Dermis blood vessel endothelial cell (primary cell): ENCODE measurements around the gene FNDC10. TPM values are rescaled to one million over a fixed set of nuclear protein-coding genes. Genes with fewer than 3 reads are reported as not detected.
"Not testable (repeated sequence)": the region's sequence is repeated elsewhere in the genome, so short reads cannot be mapped to it uniquely, and the experiment has no call there.

Experiments
- DNase-seq: peaks from one replicate; pipeline ENCODE4 v3.0.0; 2010
- total RNA-seq: library from RNA; depleted of rRNA; stranded (reverse); fragments of >200 nt; gene quantifications from 2 replicates; pipeline ENCODE4 v1.2.3, GENCODE V29; 2014

The FNDC10 gene
- 0.68 and 1.4 TPM in 2 replicates for total RNA-seq

- DNase-seq = no peak
Measured at GRCh38 chr1:1599935-1600860, at the start of gene FNDC10. FNDC10 (minus strand) TSS chr1:1600135; CDS start chr1:1600015, 120 bp downstream.

GRCh38 chr1:1648265-1648664, 48.3 kb upstream of the FNDC10 start:
- DNase-seq = not testable (repeated sequence)

- not testable (repeated sequence) for DNase-seq
Measured at GRCh38 chr1:1647567-1648241, 47.8 kb upstream of the FNDC10 start.

DNA sequence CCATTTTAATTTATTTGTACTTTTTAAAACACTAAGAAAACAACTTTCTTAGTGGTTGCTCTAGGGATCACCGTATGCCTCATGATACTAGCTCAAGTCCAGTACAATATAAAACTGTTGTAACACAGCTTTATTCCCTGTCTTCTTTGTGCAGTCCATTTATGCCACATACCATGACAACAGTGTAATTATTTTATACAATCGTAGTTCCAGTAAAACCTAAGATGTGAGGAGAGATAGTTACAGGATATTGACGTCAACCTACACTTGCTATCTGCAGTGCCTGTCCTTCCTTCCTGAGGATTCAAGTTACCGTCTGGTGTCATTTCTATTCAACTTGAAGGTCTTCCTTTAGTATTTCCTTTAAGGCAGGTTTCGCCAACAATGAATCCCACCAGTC, 46.4 kb upstream of the FNDC10 start:
- peak; percentile 65 for DNase-seq

DNA sequence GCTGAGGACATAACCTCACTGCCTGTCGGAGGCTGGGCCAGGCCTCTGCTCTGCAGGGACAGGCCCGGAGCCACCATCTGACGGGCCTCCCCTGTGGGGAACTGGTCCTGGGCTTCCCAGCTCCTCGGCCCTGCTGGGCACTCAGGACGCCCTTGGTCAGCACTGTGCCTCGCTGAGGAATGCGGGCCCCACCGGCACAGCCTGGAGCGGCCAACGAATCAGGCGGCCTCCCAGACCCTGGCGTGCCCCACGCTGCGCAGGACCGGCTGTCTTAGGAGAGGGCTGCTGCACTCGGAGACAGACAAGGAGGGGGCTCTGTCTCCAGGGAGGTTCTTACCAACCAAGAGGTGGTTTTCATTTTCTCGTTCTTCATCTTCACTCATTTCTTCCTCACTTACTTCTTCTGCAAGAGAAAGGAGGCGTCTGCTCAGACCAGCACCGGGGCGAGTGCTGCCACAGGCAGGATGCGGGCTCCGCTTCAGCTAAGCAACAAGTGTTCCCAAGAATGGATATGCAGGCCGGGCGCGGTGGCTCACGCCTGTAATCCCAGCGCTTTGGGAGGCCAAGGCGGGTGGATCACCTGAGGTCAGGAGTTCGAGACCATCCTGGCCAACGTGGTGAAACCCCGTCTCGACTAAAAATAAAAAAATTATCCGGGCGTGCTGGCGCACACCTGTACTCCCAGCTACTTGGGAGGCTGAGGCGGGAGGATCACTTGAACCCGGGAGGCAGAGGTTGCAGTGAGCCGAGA, 41.0 kb upstream of the FNDC10 start:
- not testable (repeated sequence) for DNase-seq

- not testable (repeated sequence) for DNase-seq
Measured at GRCh38 chr1:1640081-1640480, 40.1 kb upstream of the FNDC10 start.

DNA sequence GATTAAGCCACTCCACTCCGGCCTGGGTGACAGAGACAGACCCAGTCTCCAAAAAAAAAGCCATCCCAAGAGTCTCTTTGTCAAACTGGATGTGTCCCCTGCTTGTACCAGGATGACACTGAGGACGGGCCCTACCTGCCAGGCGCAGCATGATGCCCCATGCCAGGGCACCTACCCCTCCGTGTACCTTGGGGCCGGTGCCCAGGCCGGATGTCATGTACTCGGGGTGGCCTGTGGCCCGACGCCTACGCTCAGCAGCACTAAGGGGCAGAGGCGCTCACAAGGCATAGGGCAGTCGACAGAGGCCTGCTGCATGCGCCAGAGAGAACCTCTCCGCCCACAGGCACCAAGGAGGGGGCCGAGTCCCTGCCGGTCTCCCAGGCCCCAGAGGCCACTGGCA, 39.4 kb upstream of the FNDC10 start:
- DNase-seq = not testable (repeated sequence)

DNA sequence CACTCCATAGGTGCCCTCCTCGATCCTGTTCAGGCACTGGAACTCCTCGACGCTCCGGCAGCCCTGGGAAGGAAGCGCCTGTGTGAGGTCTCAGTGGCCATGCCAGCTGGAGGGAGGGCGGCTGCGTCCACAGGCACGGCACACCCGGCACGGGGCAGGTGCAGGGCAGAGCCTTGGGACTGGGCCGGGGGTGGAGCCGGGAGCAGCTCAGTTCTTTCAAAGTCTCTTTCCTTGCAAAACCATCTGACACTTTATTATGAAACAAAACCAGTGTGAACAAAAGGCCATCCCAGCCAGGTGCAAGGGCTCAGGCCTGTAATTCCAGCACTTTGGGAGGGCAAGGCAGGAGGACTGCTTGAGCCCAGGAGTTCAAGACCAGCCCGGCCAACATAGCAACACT, 38.6 kb upstream of the FNDC10 start:
- not testable (repeated sequence) for DNase-seq

- DNase-seq = not testable (repeated sequence)
Measured at GRCh38 chr1:1637479-1637875, 37.5 kb upstream of the FNDC10 start.

GRCh38 chr1:1636621-1637478, 36.9 kb upstream of the FNDC10 start:
- DNase-seq = not testable (repeated sequence)

GRCh38 chr1:1634613-1635012, 34.7 kb upstream of the FNDC10 start:
- not testable (repeated sequence) for DNase-seq

DNA sequence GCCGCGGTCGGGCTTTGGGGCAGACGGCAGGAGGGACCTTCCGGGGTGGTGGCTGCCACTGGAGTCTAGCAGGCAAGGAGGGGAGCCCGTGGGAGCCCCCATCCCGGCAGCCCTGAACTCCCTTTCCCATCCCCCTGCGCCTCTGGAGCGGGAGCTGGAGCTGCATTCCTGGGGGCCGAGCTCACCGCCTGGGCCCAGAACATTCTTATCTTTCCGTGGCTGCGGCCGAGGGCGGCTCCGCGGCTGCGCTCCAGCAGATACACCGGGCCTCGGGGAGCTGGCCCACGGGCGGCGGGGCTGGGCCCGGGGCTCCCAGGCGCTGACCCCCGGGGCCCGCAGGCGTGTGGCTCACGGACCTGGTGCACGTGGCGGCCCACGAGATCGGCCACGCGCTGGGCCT, 33.5 kb upstream of the FNDC10 start:
- not testable (repeated sequence) for DNase-seq

- DNase-seq = no peak
Measured at GRCh38 chr1:1631782-1632420, 32.0 kb upstream of the FNDC10 start, which contains the start of gene MMP23B. MMP23B (plus strand) TSS chr1:1632173; CDS start chr1:1632219, 46 bp downstream.

GRCh38 chr1:1630965-1631781, 31.2 kb upstream of the FNDC10 start:
- no peak for DNase-seq

- DNase-seq = peak; percentile 70
Measured at GRCh38 chr1:1630191-1630964, 30.4 kb upstream of the FNDC10 start.

GRCh38 chr1:1629430-1630190, 29.7 kb upstream of the FNDC10 start:
- DNase-seq = no peak

- no peak for DNase-seq
Measured at GRCh38 chr1:1628754-1629429, 29.0 kb upstream of the FNDC10 start.
